ENCODE results near the gene KIAA0319L.

DNA sequence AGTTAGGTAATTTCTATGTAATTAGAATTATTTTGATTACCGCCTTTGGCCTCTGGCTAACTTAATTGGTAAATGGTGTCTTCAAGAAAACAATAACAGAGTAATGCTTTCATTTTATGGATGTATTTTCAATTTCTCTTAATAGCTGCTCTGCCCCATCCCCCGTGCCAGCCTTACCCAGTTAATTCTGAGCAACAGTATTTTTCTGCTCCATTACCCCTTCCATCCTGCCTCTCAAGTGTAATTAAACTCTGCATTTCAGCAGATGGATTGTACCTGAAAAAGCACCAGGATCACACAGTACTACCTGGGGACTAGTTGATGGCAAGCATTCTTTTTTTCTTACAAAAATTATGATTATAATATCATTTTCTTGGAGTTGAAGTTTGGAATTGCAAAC is 104.2 kb downstream of the KIAA0319L start:
- TF ChIP-seq, protein P1, sequence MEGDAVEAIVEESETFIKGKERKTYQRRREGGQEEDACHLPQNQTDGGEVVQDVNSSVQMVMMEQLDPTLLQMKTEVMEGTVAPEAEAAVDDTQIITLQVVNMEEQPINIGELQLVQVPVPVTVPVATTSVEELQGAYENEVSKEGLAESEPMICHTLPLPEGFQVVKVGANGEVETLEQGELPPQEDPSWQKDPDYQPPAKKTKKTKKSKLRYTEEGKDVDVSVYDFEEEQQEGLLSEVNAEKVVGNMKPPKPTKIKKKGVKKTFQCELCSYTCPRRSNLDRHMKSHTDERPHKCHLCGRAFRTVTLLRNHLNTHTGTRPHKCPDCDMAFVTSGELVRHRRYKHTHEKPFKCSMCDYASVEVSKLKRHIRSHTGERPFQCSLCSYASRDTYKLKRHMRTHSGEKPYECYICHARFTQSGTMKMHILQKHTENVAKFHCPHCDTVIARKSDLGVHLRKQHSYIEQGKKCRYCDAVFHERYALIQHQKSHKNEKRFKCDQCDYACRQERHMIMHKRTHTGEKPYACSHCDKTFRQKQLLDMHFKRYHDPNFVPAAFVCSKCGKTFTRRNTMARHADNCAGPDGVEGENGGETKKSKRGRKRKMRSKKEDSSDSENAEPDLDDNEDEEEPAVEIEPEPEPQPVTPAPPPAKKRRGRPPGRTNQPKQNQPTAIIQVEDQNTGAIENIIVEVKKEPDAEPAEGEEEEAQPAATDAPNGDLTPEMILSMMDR (IDR thresholded peaks at IDR 0.05; ENCODE audit: poor library complexity, severe bottlenecking): no peak
- TF ChIP-seq SMC3 (conservative IDR thresholded peaks at IDR 0.05; ENCODE audit: poor library complexity) (no peak), EZH2 (IDR thresholded peaks at IDR 0.05; ENCODE audit: borderline replicate concordance, insufficient read depth, low read length, poor library complexity, severe bottlenecking) (no peak), POLR2AphosphoS5 (IDR thresholded peaks at IDR 0.05) (no peak), TAF1 (IDR thresholded peaks at IDR 0.05; ENCODE audit: low read depth) (no peak)
- TF ChIP-seq, protein P2, sequence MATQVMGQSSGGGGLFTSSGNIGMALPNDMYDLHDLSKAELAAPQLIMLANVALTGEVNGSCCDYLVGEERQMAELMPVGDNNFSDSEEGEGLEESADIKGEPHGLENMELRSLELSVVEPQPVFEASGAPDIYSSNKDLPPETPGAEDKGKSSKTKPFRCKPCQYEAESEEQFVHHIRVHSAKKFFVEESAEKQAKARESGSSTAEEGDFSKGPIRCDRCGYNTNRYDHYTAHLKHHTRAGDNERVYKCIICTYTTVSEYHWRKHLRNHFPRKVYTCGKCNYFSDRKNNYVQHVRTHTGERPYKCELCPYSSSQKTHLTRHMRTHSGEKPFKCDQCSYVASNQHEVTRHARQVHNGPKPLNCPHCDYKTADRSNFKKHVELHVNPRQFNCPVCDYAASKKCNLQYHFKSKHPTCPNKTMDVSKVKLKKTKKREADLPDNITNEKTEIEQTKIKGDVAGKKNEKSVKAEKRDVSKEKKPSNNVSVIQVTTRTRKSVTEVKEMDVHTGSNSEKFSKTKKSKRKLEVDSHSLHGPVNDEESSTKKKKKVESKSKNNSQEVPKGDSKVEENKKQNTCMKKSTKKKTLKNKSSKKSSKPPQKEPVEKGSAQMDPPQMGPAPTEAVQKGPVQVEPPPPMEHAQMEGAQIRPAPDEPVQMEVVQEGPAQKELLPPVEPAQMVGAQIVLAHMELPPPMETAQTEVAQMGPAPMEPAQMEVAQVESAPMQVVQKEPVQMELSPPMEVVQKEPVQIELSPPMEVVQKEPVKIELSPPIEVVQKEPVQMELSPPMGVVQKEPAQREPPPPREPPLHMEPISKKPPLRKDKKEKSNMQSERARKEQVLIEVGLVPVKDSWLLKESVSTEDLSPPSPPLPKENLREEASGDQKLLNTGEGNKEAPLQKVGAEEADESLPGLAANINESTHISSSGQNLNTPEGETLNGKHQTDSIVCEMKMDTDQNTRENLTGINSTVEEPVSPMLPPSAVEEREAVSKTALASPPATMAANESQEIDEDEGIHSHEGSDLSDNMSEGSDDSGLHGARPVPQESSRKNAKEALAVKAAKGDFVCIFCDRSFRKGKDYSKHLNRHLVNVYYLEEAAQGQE (IDR thresholded peaks at IDR 0.05; ENCODE audit: borderline replicate concordance): no peak
